ENCODE measurements around the gene GRPEL2. TPM values are rescaled to one million over a fixed set of nuclear protein-coding genes. Genes with fewer than 3 reads are reported as not detected.

GRPEL2 gene
- total and polyA plus RNA-seq, 2 of the 8 experiments (the other 6 are each of a cell fraction or from before 2014, with no cell fraction given) = 11.2 to 52.2 TPM

- TF ChIP-seq CHD7 (IDR thresholded peaks at IDR 0.05; ENCODE audit: insufficient replicate concordance, low read length) (no peak), RAD21 (IDR thresholded peaks at IDR 0.05 in 1 of 2, conservative IDR thresholded peaks at IDR 0.05 in 1 of 2; ENCODE audit: low read depth in 2 of 2, low read length in 2 of 2) (no peak), CEBPB (IDR thresholded peaks at IDR 0.05; ENCODE audit: low read depth, low read length) (no peak), SRF (IDR thresholded peaks at IDR 0.05; ENCODE audit: low read depth, low read length) (no peak), PHF8 (conservative IDR thresholded peaks at IDR 0.05; ENCODE audit: low read depth, low read length) (no peak), KDM4A (IDR thresholded peaks at IDR 0.05; ENCODE audit: low read depth, low read length, severe bottlenecking) (no peak), RFX5 (IDR thresholded peaks at IDR 0.05; ENCODE audit: borderline replicate concordance, low read depth, low read length) (no peak), SAP30 (IDR thresholded peaks at IDR 0.05; ENCODE audit: insufficient read depth, insufficient replicate concordance, low read length) (no peak), POLR2AphosphoS5 (IDR thresholded peaks at IDR 0.05; ENCODE audit: low read depth, low read length) (no peak), TAF7 (optimal IDR thresholded peaks at IDR 0.05; ENCODE audit: borderline replicate concordance, low read depth, low read length) (no peak)
These were observed 31.6 kb downstream of the GRPEL2 start (continued) for GRCh38 chr5:149376711-149377447.

Measured in H1 (cell line).